HCT116 (cell line): ENCODE results near the gene PRKAG2. TPM values are rescaled to one million over a fixed set of nuclear protein-coding genes. Genes with fewer than 3 reads are reported as not detected.

Source experiments
- ATAC-seq: fragments of 200-7000 bp; cut with Tn5 transposase; 2 replicates; pipeline ENCODE4 v1.9.1; 2020; ENCODE audit warnings: mild to moderate bottlenecking, moderate library complexity
- BruUV-seq: library from RNA; stranded (reverse); fragments of 400-500 nt; replicated peaks from 2 replicates; lab custom pipeline; 2021; lab: Mats Ljungman, UMichigan
- CTCF ChIA-PET: fragments of 300-600 bp; sonication (Branson Sonifier 250); formaldehyde crosslinking; loops from one replicate; lab custom pipeline; 2021; ENCODE audit warnings: antibody characterized with exemption; lab: Charles Lee
- POLR2A ChIA-PET: fragments of 300-600, 350-600 bp; sonication (Branson Sonifier 250); formaldehyde crosslinking; loops from one replicate; lab custom pipeline; 2021; ENCODE audit warnings: antibody characterized with exemption; lab: Charles Lee
- RAD21 ChIA-PET, 2 experiments: fragments of 300-600 bp; sonication (Branson Sonifier 250); formaldehyde crosslinking; loops; one replicate each; lab custom pipeline; 2023; ENCODE audit warnings: low total read pairs in 2 of 2; ENCODE audit not compliant: uncharacterized antibody in 2 of 2, unreplicated experiment in 2 of 2, low non-redundant PET in 1 of 2; lab: Charles Lee
- DNase-seq: peaks from one replicate; pipeline ENCODE4 v3.0.0-alpha.2; 2010; ENCODE audit warnings: low read depth, low spot score
- H2AFZ ChIP-seq: fragments of 200-600 bp; shearing (Covaris generic), sonication (generic); 2 replicates; pipeline ENCODE4 v1.6.1; 2017; ENCODE audit warnings: low read depth, mixed run types, mixed read lengths, antibody characterized with exemption, low read length; ENCODE audit not compliant: poor library complexity, severe bottlenecking
- H3K27ac ChIP-seq: 2 replicates; pipeline ENCODE4 v1.5.1; 2012; ENCODE audit warnings: low read depth, low read length
- H3K27me3 ChIP-seq: fragments of 200-600 bp; sonication (generic); 2 replicates; pipeline ENCODE4 v1.6.1; 2016; ENCODE audit warnings: mixed run types, low read length, mixed read lengths; ENCODE audit not compliant: insufficient read depth
- H3K36me3 ChIP-seq, 2 experiments: fragments of 200-500 bp in 1 of 2; fragments of 200-600 bp in 1 of 2; sonication (Bioruptor generic) in 1 of 2; sonication (generic) in 1 of 2; 2 replicates each; pipeline versions ENCODE4 v1.5.1 to v1.6.1; 2014 to 2016; ENCODE audit warnings: low read length in 2 of 2, inconsistent platforms in 1 of 2, mixed read lengths in 1 of 2, mixed run types in 1 of 2; ENCODE audit not compliant: insufficient read depth in 2 of 2, control insufficient read depth in 1 of 2
- H3K4me1 ChIP-seq, 2 experiments: fragments of 200-600 bp in 1 of 2; sonication (generic) in 1 of 2; 2 replicates each; pipeline versions ENCODE4 v1.5.1 to v1.6.1; 2012 to 2017; ENCODE audit warnings: low read length in 2 of 2, inconsistent platforms in 1 of 2, mild to moderate bottlenecking in 1 of 2, mixed read lengths in 1 of 2, mixed run types in 1 of 2, moderate library complexity in 1 of 2; ENCODE audit not compliant: insufficient read depth in 2 of 2, control insufficient read depth in 1 of 2
- H3K4me2 ChIP-seq: fragments of 200-600 bp; sonication (generic); 2 replicates; pipeline ENCODE4 v1.6.1; 2017; ENCODE audit warnings: mixed run types, low read length, mixed read lengths
- H3K4me3 ChIP-seq, 2 experiments: fragments of 200-600 bp in 1 of 2; sonication (generic) in 1 of 2; replicated peaks in 1 of 2; 2 replicates each; pipeline ENCODE4 v1.5.1; 2011 to 2016; ENCODE audit warnings: low read length in 2 of 2, control low read depth in 1 of 2, low read depth in 1 of 2, mild to moderate bottlenecking in 1 of 2, mixed read lengths in 1 of 2, mixed run types in 1 of 2
- H3K79me2 ChIP-seq: fragments of 200-600 bp; sonication (generic); 2 replicates; pipeline ENCODE4 v1.6.1; 2017; ENCODE audit warnings: mild to moderate bottlenecking, mixed run types, low read length, moderate library complexity, mixed read lengths; ENCODE audit not compliant: insufficient read depth
- H3K9ac ChIP-seq: fragments of 200-600 bp; sonication (generic); 2 replicates; pipeline ENCODE4 v1.6.1; 2016; ENCODE audit warnings: low read length, mixed read lengths
- H3K9me2 ChIP-seq: fragments of 200-600 bp; sonication (generic), shearing (Covaris generic); 2 replicates; pipeline ENCODE4 v1.6.1; 2017; ENCODE audit warnings: mixed run types, mild to moderate bottlenecking, moderate library complexity; ENCODE audit not compliant: insufficient read depth
- H3K9me3 ChIP-seq, 2 experiments: fragments of 200-500 bp in 1 of 2; fragments of 200-600 bp in 1 of 2; sonication (Bioruptor generic) in 1 of 2; sonication (generic) in 1 of 2; 2 replicates each; pipeline ENCODE4 v1.6.1; 2014 to 2017; ENCODE audit warnings: low read length in 2 of 2, mixed read lengths in 2 of 2, inconsistent platforms in 1 of 2, low read depth in 1 of 2, mild to moderate bottlenecking in 1 of 2, mixed run types in 1 of 2, moderate library complexity in 1 of 2; ENCODE audit not compliant: control insufficient read depth in 1 of 2, insufficient read depth in 1 of 2
- H4K20me1 ChIP-seq: fragments of 200-600 bp; sonication (generic), shearing (Covaris generic); 2 replicates; pipeline ENCODE4 v1.6.1; 2017; ENCODE audit warnings: mixed run types, mild to moderate bottlenecking, moderate library complexity; ENCODE audit not compliant: insufficient read depth
- CEBPB ChIP-seq: IDR thresholded peaks from 2 replicates; pipeline ENCODE4 v1.6.1; 2012; ENCODE audit warnings: low read depth
- CTCF ChIP-seq, 3 experiments: fragments of 200-600 bp in 1 of 3; sonication (generic) in 1 of 3; IDR thresholded peaks in 2 of 3; conservative IDR thresholded peaks in 1 of 3; 2 replicates each; pipeline ENCODE4 v1.5.1; 2012 to 2017; ENCODE audit warnings: low read depth in 2 of 3, low read length in 2 of 3, antibody characterized with exemption in 1 of 3, borderline replicate concordance in 1 of 3, control low read depth in 1 of 3, mild to moderate bottlenecking in 1 of 3, mixed read lengths in 1 of 3, mixed run types in 1 of 3, moderate library complexity in 1 of 3; ENCODE audit not compliant: insufficient read depth in 1 of 3
- EGR1 ChIP-seq: IDR thresholded peaks from 2 replicates; pipeline ENCODE4 v1.6.1; 2012; ENCODE audit warnings: low read depth
- ELF1 ChIP-seq: IDR thresholded peaks from 2 replicates; pipeline ENCODE4 v1.6.1; 2012; ENCODE audit warnings: low read depth, borderline replicate concordance
- SIN3A ChIP-seq: IDR thresholded peaks from 2 replicates; pipeline ENCODE4 v1.6.1; 2012; ENCODE audit warnings: low read depth
- ZFX ChIP-seq: fragments of 450-650 bp; IDR thresholded peaks from 2 replicates; pipeline ENCODE4 v1.6.1; 2017
- ZNF274 ChIP-seq: fragments of 200-500 bp; sonication (Bioruptor generic); IDR thresholded peaks from 2 replicates; pipeline ENCODE4 v1.6.1; 2014; ENCODE audit warnings: mild to moderate bottlenecking, low read depth, low read length, inconsistent platforms
- intact Hi-C: fragments of 100-400 bp; cut with micrococcal nuclease; formaldehyde crosslinking; loops from 2 replicates; pipeline ENCODE4 v1.10.0; 2022
- total RNA-seq: library from RNA; stranded (reverse); gene quantifications from one replicate; pipeline ENCODE4 v1.2.1, GENCODE V29; 2021; ENCODE audit not compliant: unreplicated experiment
- TF ChIP-seq, protein P1 (sequence below): IDR thresholded peaks from 2 replicates; pipeline ENCODE4 v1.6.1; 2012; ENCODE audit warnings: low read depth

The PRKAG2 gene
- total RNA-seq, 1 experiment from 2014 or later: 23.6 TPM

DNA sequence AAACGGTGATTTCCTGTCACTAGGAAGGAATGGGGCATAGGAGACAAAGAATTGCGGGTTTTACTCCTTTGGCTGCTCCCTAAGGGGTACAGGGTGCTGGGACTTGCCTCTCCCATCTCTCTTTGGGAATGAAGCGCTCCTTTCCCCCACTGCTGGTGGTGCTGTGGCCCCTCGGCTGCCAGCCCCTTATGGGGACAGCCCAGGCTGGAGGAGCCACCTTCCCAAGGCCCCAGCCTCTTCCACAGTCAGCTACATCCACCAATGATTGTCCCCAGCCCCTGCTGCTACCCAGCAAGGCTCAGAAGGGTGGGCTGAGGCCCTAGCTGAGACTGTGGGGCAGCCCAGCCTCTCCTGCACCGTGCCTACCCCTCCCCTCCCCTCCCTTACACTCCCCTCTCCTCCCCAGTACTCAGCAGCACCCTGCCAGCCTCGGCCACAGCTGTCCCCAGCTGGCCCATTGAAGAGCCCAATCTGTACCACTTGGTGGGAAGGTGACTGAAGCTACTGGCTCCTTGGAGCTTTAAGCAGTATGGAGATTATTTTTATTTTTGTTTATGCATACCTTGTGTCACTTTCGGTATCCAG, 19.0 kb downstream of the PRKAG2 start:
- no peak overlapping the region for H3K4me2 ChIP-seq
- no peak overlapping the region for H3K27ac ChIP-seq
- H3K79me2 ChIP-seq: no peaks in the 10 kb centered on the region
- H4K20me1 ChIP-seq: no peaks in the 10 kb centered on the region
- no peaks in the 10 kb centered on the region for H3K27me3 ChIP-seq
- CTCF ChIA-PET: no interaction called here
- H3K9ac ChIP-seq: no peak overlapping the region
- H3K9me3 ChIP-seq: no peaks in the 10 kb centered on the region
- ATAC-seq (no peak), DNase-seq (no peak)
- TF ChIP-seq CEBPB (no peak), ZNF274 (no peak), EGR1 (no peak), SIN3A (no peak), ZFX (no peak), CTCF (IDR thresholded peaks at IDR 0.05 in 2 of 3, conservative IDR thresholded peaks at IDR 0.05 in 1 of 3; ENCODE audit: borderline replicate concordance in 1 of 3, insufficient read depth in 1 of 3, low read depth in 2 of 3, low read length in 2 of 3) (no peak), ELF1 (no peak)
- TF ChIP-seq, protein P1, sequence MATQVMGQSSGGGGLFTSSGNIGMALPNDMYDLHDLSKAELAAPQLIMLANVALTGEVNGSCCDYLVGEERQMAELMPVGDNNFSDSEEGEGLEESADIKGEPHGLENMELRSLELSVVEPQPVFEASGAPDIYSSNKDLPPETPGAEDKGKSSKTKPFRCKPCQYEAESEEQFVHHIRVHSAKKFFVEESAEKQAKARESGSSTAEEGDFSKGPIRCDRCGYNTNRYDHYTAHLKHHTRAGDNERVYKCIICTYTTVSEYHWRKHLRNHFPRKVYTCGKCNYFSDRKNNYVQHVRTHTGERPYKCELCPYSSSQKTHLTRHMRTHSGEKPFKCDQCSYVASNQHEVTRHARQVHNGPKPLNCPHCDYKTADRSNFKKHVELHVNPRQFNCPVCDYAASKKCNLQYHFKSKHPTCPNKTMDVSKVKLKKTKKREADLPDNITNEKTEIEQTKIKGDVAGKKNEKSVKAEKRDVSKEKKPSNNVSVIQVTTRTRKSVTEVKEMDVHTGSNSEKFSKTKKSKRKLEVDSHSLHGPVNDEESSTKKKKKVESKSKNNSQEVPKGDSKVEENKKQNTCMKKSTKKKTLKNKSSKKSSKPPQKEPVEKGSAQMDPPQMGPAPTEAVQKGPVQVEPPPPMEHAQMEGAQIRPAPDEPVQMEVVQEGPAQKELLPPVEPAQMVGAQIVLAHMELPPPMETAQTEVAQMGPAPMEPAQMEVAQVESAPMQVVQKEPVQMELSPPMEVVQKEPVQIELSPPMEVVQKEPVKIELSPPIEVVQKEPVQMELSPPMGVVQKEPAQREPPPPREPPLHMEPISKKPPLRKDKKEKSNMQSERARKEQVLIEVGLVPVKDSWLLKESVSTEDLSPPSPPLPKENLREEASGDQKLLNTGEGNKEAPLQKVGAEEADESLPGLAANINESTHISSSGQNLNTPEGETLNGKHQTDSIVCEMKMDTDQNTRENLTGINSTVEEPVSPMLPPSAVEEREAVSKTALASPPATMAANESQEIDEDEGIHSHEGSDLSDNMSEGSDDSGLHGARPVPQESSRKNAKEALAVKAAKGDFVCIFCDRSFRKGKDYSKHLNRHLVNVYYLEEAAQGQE: no peak
- POLR2A ChIA-PET: no interaction called here
- no peaks in the 10 kb centered on the region for H3K4me1 ChIP-seq
- no peaks in the 10 kb centered on the region for H3K36me3 ChIP-seq
- no peaks in the 10 kb centered on the region for H3K9me2 ChIP-seq
- no TSS peak for BruUV-seq
- intact Hi-C loops: no loop called here
- H3K4me3 ChIP-seq: no peak overlapping the region
- RAD21 ChIA-PET: no interaction called here
- no peak overlapping the region for H2AFZ ChIP-seq
